Prostate gland (tissue), 2 donors: ENCODE results near the gene KIF17.

ENCODE experiments used
- POLR2A ChIP-seq: fragments of 450-650 bp; IDR thresholded peaks from one replicate; pipeline ENCODE4 v1.6.1; 2016; ENCODE audit warnings: antibody characterized with exemption, mild to moderate bottlenecking
- POLR2AphosphoS5 ChIP-seq: sonication (generic); formaldehyde crosslinking; IDR thresholded peaks from one replicate; pipeline ENCODE4 v1.6.1; 2017; ENCODE audit warnings: antibody characterized with exemption
- TF ChIP-seq, protein P1 (sequence below), 4 experiments: fragments of 200-600 bp in 2 of 4; fragments of 450-650 bp in 2 of 4; sonication (generic) in 2 of 4; IDR thresholded peaks; 1 replicate in 3 of 4; 2 replicates in 1 of 4; pipeline ENCODE4 v1.5.1; 2016 to 2019; ENCODE audit warnings: antibody characterized with exemption in 4 of 4, mild to moderate bottlenecking in 2 of 4, moderate library complexity in 2 of 4

DNA sequence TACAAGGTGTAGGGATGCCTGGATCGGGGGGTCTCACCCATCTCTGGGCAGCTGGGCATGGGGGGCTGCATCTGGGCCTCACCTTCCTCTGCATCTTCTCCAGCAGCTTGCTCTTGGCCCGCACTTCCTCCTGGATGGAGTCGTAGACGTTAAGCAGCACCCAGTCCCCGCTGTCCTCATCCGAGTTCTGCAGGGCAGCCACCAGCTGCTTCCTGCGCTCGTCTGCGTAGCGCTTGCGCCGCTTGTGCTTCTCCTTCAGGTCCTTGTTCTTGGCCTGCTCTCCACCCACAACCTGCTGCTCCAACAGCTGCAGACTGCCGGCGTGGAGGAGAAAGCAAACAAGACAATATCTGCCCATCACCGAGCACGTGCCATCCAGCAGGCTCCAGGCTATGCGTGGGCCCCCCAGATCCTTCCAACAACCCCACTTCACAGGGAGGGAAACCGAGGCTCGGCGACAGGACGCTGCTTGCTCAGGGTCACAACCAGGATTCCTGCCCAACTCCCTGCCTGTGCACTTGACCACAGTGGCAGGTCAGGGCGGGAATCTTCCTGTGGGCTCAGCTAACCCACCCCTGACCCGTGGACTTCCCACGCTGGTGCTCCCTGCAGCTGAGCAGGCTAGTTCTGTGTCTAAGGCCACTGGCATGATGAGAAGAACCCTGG is 35.1 kb downstream of the KIF17 start:
- TF ChIP-seq, protein P1, sequence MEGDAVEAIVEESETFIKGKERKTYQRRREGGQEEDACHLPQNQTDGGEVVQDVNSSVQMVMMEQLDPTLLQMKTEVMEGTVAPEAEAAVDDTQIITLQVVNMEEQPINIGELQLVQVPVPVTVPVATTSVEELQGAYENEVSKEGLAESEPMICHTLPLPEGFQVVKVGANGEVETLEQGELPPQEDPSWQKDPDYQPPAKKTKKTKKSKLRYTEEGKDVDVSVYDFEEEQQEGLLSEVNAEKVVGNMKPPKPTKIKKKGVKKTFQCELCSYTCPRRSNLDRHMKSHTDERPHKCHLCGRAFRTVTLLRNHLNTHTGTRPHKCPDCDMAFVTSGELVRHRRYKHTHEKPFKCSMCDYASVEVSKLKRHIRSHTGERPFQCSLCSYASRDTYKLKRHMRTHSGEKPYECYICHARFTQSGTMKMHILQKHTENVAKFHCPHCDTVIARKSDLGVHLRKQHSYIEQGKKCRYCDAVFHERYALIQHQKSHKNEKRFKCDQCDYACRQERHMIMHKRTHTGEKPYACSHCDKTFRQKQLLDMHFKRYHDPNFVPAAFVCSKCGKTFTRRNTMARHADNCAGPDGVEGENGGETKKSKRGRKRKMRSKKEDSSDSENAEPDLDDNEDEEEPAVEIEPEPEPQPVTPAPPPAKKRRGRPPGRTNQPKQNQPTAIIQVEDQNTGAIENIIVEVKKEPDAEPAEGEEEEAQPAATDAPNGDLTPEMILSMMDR (IDR thresholded peaks at IDR 0.05): no peak
- TF ChIP-seq POLR2AphosphoS5 (no peak), POLR2A (no peak)
